ENCODE measurements around the gene TMEM209.
"Not testable (repeated sequence)": the region's sequence is repeated elsewhere in the genome, so short reads cannot be mapped to it uniquely, and the experiment has no call there.

The TMEM209 gene

GRCh38 chr7:130127404-130127803, 77.8 kb downstream of the TMEM209 start:
- WGBS, 2 experiments = 94 to 100% methylated on average over 2 of the region's 2 CpGs
- Histone ChIP-seq H3K36me3 (ENCODE audit: control insufficient read depth, insufficient read depth, low read length) (peaks cover 21% of the 10 kb centered on the region), H3K27ac (ENCODE audit: insufficient read depth, low read depth, low read length, poor library complexity, severe bottlenecking) (no peak overlapping the region)

GRCh38 chr7:130126840-130127239, 78.4 kb downstream of the TMEM209 start:
- H3K27ac ChIP-seq (ENCODE audit: insufficient read depth, low read depth, low read length, poor library complexity, severe bottlenecking); H3K27me3 ChIP-seq (ENCODE audit: control insufficient read depth, insufficient read depth, low read length, poor library complexity, severe bottlenecking): not testable (repeated sequence)
- H3K36me3 ChIP-seq (ENCODE audit: control insufficient read depth, insufficient read depth, low read length) = peaks cover 23% of the 10 kb centered on the region

More at GRCh38 chr7:130127404-130127803, 77.8 kb downstream of the TMEM209 start:
- no peaks in the 10 kb centered on the region for H3K9me3 ChIP-seq (ENCODE audit: control insufficient read depth, low read length)
- H3K4me3 ChIP-seq (ENCODE audit: insufficient read depth, low read depth, low read length) = no peak overlapping the region
- no peaks in the 10 kb centered on the region for H3K4me1 ChIP-seq (ENCODE audit: control insufficient read depth, insufficient read depth, low read length)
- H3K27me3 ChIP-seq (ENCODE audit: control insufficient read depth, insufficient read depth, low read length, poor library complexity, severe bottlenecking) = no peaks in the 10 kb centered on the region

GRCh38 chr7:130124711-130125110, 80.5 kb downstream of the TMEM209 start:
- peaks cover 28% of the 10 kb centered on the region for H3K36me3 ChIP-seq (ENCODE audit: control insufficient read depth, insufficient read depth, low read length)
- 91 to 100% methylated on average over 2 of the region's 2 CpGs for WGBS, 2 experiments
- H3K9me3 ChIP-seq (ENCODE audit: control insufficient read depth, low read length) = no peaks in the 10 kb centered on the region
- no peak overlapping the region for H3K4me3 ChIP-seq (ENCODE audit: insufficient read depth, low read depth, low read length)
- no peak overlapping the region for H3K27ac ChIP-seq (ENCODE audit: insufficient read depth, low read depth, low read length, poor library complexity, severe bottlenecking)
- no peaks in the 10 kb centered on the region for H3K4me1 ChIP-seq (ENCODE audit: control insufficient read depth, insufficient read depth, low read length)
- H3K27me3 ChIP-seq (ENCODE audit: control insufficient read depth, insufficient read depth, low read length, poor library complexity, severe bottlenecking) = no peaks in the 10 kb centered on the region

More at GRCh38 chr7:130126840-130127239, 78.4 kb downstream of the TMEM209 start:
- not testable (repeated sequence) for H3K4me3 ChIP-seq (ENCODE audit: insufficient read depth, low read depth, low read length); H3K9me3 ChIP-seq (ENCODE audit: control insufficient read depth, low read length); H3K4me1 ChIP-seq (ENCODE audit: control insufficient read depth, insufficient read depth, low read length)
- WGBS, 2 experiments = 90 to 97% methylated on average over 3 of the region's 3 CpGs

GRCh38 chr7:130123501-130123900, 81.7 kb downstream of the TMEM209 start:
- H3K27ac ChIP-seq (ENCODE audit: insufficient read depth, low read depth, low read length, poor library complexity, severe bottlenecking) = no peak overlapping the region
- no peak overlapping the region for H3K4me3 ChIP-seq (ENCODE audit: insufficient read depth, low read depth, low read length)
- no peaks in the 10 kb centered on the region for H3K4me1 ChIP-seq (ENCODE audit: control insufficient read depth, insufficient read depth, low read length)
- no peaks in the 10 kb centered on the region for H3K27me3 ChIP-seq (ENCODE audit: control insufficient read depth, insufficient read depth, low read length, poor library complexity, severe bottlenecking)
- peaks cover 28% of the 10 kb centered on the region for H3K36me3 ChIP-seq (ENCODE audit: control insufficient read depth, insufficient read depth, low read length)
- no peaks in the 10 kb centered on the region for H3K9me3 ChIP-seq (ENCODE audit: control insufficient read depth, low read length)

GRCh38 chr7:130118801-130119200, 86.4 kb downstream of the TMEM209 start:
- no peaks in the 10 kb centered on the region for H3K4me1 ChIP-seq (ENCODE audit: control insufficient read depth, insufficient read depth, low read length)
- no peaks in the 10 kb centered on the region for H3K9me3 ChIP-seq (ENCODE audit: control insufficient read depth, low read length)
- no peak overlapping the region for H3K27ac ChIP-seq (ENCODE audit: insufficient read depth, low read depth, low read length, poor library complexity, severe bottlenecking)
- no peak overlapping the region for H3K4me3 ChIP-seq (ENCODE audit: insufficient read depth, low read depth, low read length)
- peaks cover 19% of the 10 kb centered on the region for H3K36me3 ChIP-seq (ENCODE audit: control insufficient read depth, insufficient read depth, low read length)
- 92 to 97% methylated on average over 4 of the region's 4 CpGs for WGBS, 2 experiments
- no peaks in the 10 kb centered on the region for H3K27me3 ChIP-seq (ENCODE audit: control insufficient read depth, insufficient read depth, low read length, poor library complexity, severe bottlenecking)

GRCh38 chr7:130118294-130118693, 86.9 kb downstream of the TMEM209 start:
- Histone ChIP-seq H3K36me3 (ENCODE audit: control insufficient read depth, insufficient read depth, low read length) (peaks cover 14% of the 10 kb centered on the region), H3K4me1 (ENCODE audit: control insufficient read depth, insufficient read depth, low read length) (no peaks in the 10 kb centered on the region), H3K4me3 (ENCODE audit: insufficient read depth, low read depth, low read length) (no peak overlapping the region), H3K9me3 (ENCODE audit: control insufficient read depth, low read length) (no peaks in the 10 kb centered on the region), H3K27ac (ENCODE audit: insufficient read depth, low read depth, low read length, poor library complexity, severe bottlenecking) (no peak overlapping the region), H3K27me3 (ENCODE audit: control insufficient read depth, insufficient read depth, low read length, poor library complexity, severe bottlenecking) (no peaks in the 10 kb centered on the region)
- WGBS, 2 experiments = 93 to 98% methylated on average over 4 to 5 of the region's 5 CpGs

GRCh38 chr7:130114776-130115175, 90.4 kb downstream of the TMEM209 start:
- no peaks in the 10 kb centered on the region for H3K36me3 ChIP-seq (ENCODE audit: control insufficient read depth, insufficient read depth, low read length)
- 93 to 95% methylated on average over 2 of the region's 2 CpGs for WGBS, 2 experiments
- no peaks in the 10 kb centered on the region for H3K9me3 ChIP-seq (ENCODE audit: control insufficient read depth, low read length)
- H3K27me3 ChIP-seq (ENCODE audit: control insufficient read depth, insufficient read depth, low read length, poor library complexity, severe bottlenecking) = no peaks in the 10 kb centered on the region
- H3K27ac ChIP-seq (ENCODE audit: insufficient read depth, low read depth, low read length, poor library complexity, severe bottlenecking) = no peak overlapping the region
- no peak overlapping the region for H3K4me3 ChIP-seq (ENCODE audit: insufficient read depth, low read depth, low read length)
- H3K4me1 ChIP-seq (ENCODE audit: control insufficient read depth, insufficient read depth, low read length) = no peaks in the 10 kb centered on the region

Data from ectodermal cell (in vitro differentiated cells).